Neural progenitor cell (in vitro differentiated cells): ENCODE data around the gene TADA2A.

Source experiments
- CTCF ChIP-seq: fragments of 200-600 bp; sonication (generic); IDR thresholded peaks from 2 replicates; pipeline ENCODE4 v1.5.1; 2017; ENCODE audit warnings: antibody characterized with exemption, mild to moderate bottlenecking
- EZH2 ChIP-seq: fragments of 200-600 bp; sonication (generic); IDR thresholded peaks from 2 replicates; pipeline ENCODE4 v1.6.1; 2017; ENCODE audit warnings: antibody characterized with exemption, mild to moderate bottlenecking, moderate library complexity
- EZH2phosphoT487 ChIP-seq: fragments of 200-600 bp; sonication (generic); IDR thresholded peaks from 2 replicates; pipeline ENCODE4 v1.6.1; 2017; ENCODE audit warnings: antibody characterized with exemption

GRCh38 chr17:37516127-37516571, 109.5 kb downstream of the TADA2A start:
- TF ChIP-seq CTCF = no peak
- no peak for TF ChIP-seq EZH2
- TF ChIP-seq EZH2phosphoT487 = no peak
